Activated T-cell treated with anti-CD3 and anti-CD28 coated beads, Interleukin-2, amount 50 U/mL, for 4 hours (primary cell): ENCODE data around the gene BCKDHB. TPM values are rescaled to one million over a fixed set of nuclear protein-coding genes. Genes with fewer than 3 reads are reported as not detected.

Source experiments
- ATAC-seq, 2 donors: fragments of 200-7000 bp; cut with Tn5 transposase; one replicate each; pipeline ENCODE4 v1.10.0; 2021
- DNase-seq: peaks from one replicate; pipeline ENCODE4 v3.0.0-alpha.2; 2020
- H3K27me3 Mint-ChIP-seq: one replicate; pipeline ENCODE4 v1.8.0; 2021; ENCODE audit warnings: low read depth, mixed read lengths
- H3K36me3 Mint-ChIP-seq: one replicate; pipeline ENCODE4 v1.8.0; 2022; ENCODE audit warnings: mixed read lengths; ENCODE audit not compliant: insufficient read depth
- H3K4me1 Mint-ChIP-seq: one replicate; pipeline ENCODE4 v1.8.0; 2021; ENCODE audit warnings: low read depth, mixed read lengths
- H3K4me3 Mint-ChIP-seq: one replicate; pipeline ENCODE4 v1.8.0; 2021; ENCODE audit warnings: mild to moderate bottlenecking, moderate library complexity, mixed read lengths
- H3K9me3 Mint-ChIP-seq: one replicate; pipeline ENCODE4 v1.8.0; 2021; ENCODE audit warnings: mixed read lengths
- total RNA-seq, 3 donors: library from RNA; stranded (reverse); gene quantifications; one replicate each; pipeline ENCODE4 v1.2.1, GENCODE V29; 2021

Gene BCKDHB
- total RNA-seq, 3 donors from 2014 or later: 7.0 to 9.3 (median 8.0) TPM

- Mint-ChIP-seq H3K27me3 (no peaks in the 10 kb centered on the region), H3K4me1 (no peaks in the 10 kb centered on the region), H3K9me3 (no peaks in the 10 kb centered on the region), H3K36me3 (peaks cover 25% of the 10 kb centered on the region), H3K4me3 (no peak overlapping the region)
- ATAC-seq (no peak), DNase-seq (peak; percentile 8)
Observed at GRCh38 chr6:80133020-80133419, 26.5 kb downstream of the BCKDHB start.

GRCh38 chr6:80134065-80134464 is 27.6 kb downstream of the BCKDHB start:
- Mint-ChIP-seq H3K9me3 (no peaks in the 10 kb centered on the region), H3K27me3 (no peaks in the 10 kb centered on the region), H3K36me3 (peaks cover 19% of the 10 kb centered on the region), H3K4me3 (no peak overlapping the region), H3K4me1 (no peaks in the 10 kb centered on the region)
- ATAC-seq (no peak), DNase-seq (no peak)

GRCh38 chr6:80142586-80142985 is 36.1 kb downstream of the BCKDHB start:
- Mint-ChIP-seq H3K36me3 (peaks cover 23% of the 10 kb centered on the region), H3K27me3 (no peaks in the 10 kb centered on the region), H3K9me3 (no peaks in the 10 kb centered on the region), H3K4me3 (no peak overlapping the region), H3K4me1 (no peaks in the 10 kb centered on the region)
- ATAC-seq (no peak), DNase-seq (no peak)

GRCh38 chr6:80143419-80143937 is 37.0 kb downstream of the BCKDHB start:
- Mint-ChIP-seq H3K4me3 (no peak overlapping the region), H3K4me1 (no peaks in the 10 kb centered on the region), H3K27me3 (no peaks in the 10 kb centered on the region), H3K9me3 (no peaks in the 10 kb centered on the region), H3K36me3 (peaks cover 29% of the 10 kb centered on the region)
- DNase-seq: no peak
- no peak for ATAC-seq

GRCh38 chr6:80144753-80145315 is 38.4 kb downstream of the BCKDHB start:
- H3K27me3 Mint-ChIP-seq: no peaks in the 10 kb centered on the region
- peaks cover 29% of the 10 kb centered on the region for H3K36me3 Mint-ChIP-seq
- no peak for ATAC-seq

GRCh38 chr6:80145509-80145908 is 39.0 kb downstream of the BCKDHB start:
- DNase-seq (no peak), ATAC-seq (no peak)
- Mint-ChIP-seq H3K36me3 (peaks cover 31% of the 10 kb centered on the region), H3K4me3 (no peak overlapping the region), H3K9me3 (no peaks in the 10 kb centered on the region), H3K27me3 (no peaks in the 10 kb centered on the region), H3K4me1 (no peaks in the 10 kb centered on the region)

More at GRCh38 chr6:80144753-80145315, 38.4 kb downstream of the BCKDHB start:
- DNase-seq: no peak
- H3K9me3 Mint-ChIP-seq: no peaks in the 10 kb centered on the region
- no peak overlapping the region for H3K4me3 Mint-ChIP-seq
- H3K4me1 Mint-ChIP-seq: no peaks in the 10 kb centered on the region

GRCh38 chr6:80145921-80146320 is 39.5 kb downstream of the BCKDHB start:
- no peak for DNase-seq
- no peak for ATAC-seq
- peaks cover 26% of the 10 kb centered on the region for H3K36me3 Mint-ChIP-seq
- H3K27me3 Mint-ChIP-seq: no peaks in the 10 kb centered on the region
- no peaks in the 10 kb centered on the region for H3K9me3 Mint-ChIP-seq
- H3K4me3 Mint-ChIP-seq: no peak overlapping the region
- H3K4me1 Mint-ChIP-seq: no peaks in the 10 kb centered on the region

- H3K4me3 Mint-ChIP-seq: no peak overlapping the region
- peaks cover 26% of the 10 kb centered on the region for H3K36me3 Mint-ChIP-seq
- ATAC-seq (no peak), DNase-seq (no peak)
- no peaks in the 10 kb centered on the region for H3K4me1 Mint-ChIP-seq
- H3K27me3 Mint-ChIP-seq: no peaks in the 10 kb centered on the region
- H3K9me3 Mint-ChIP-seq: no peaks in the 10 kb centered on the region
Observed at GRCh38 chr6:80148220-80148619, 41.7 kb downstream of the BCKDHB start.

GRCh38 chr6:80151635-80152034 is 45.2 kb downstream of the BCKDHB start:
- H3K36me3 Mint-ChIP-seq: peaks cover 20% of the 10 kb centered on the region
- DNase-seq: no peak
- H3K9me3 Mint-ChIP-seq: no peaks in the 10 kb centered on the region
- no peak for ATAC-seq
- H3K27me3 Mint-ChIP-seq: no peaks in the 10 kb centered on the region
- no peak overlapping the region for H3K4me3 Mint-ChIP-seq
- H3K4me1 Mint-ChIP-seq: no peaks in the 10 kb centered on the region

GRCh38 chr6:80154160-80154559 is 47.7 kb downstream of the BCKDHB start:
- Mint-ChIP-seq H3K9me3 (no peaks in the 10 kb centered on the region), H3K27me3 (no peaks in the 10 kb centered on the region)

GRCh38 chr6:80156221-80156620 is 49.8 kb downstream of the BCKDHB start:
- H3K9me3 Mint-ChIP-seq: no peaks in the 10 kb centered on the region
- no peak for ATAC-seq
- no peak overlapping the region for H3K4me3 Mint-ChIP-seq
- H3K36me3 Mint-ChIP-seq: peaks cover 11% of the 10 kb centered on the region
- no peaks in the 10 kb centered on the region for H3K27me3 Mint-ChIP-seq
- no peak for DNase-seq
- H3K4me1 Mint-ChIP-seq: no peaks in the 10 kb centered on the region

More at GRCh38 chr6:80154160-80154559, 47.7 kb downstream of the BCKDHB start:
- ATAC-seq: no peak
- no peak for DNase-seq
- Mint-ChIP-seq H3K4me1 (no peaks in the 10 kb centered on the region), H3K4me3 (no peak overlapping the region), H3K36me3 (peaks cover 10% of the 10 kb centered on the region)

GRCh38 chr6:80158478-80158989 is 52.1 kb downstream of the BCKDHB start:
- Mint-ChIP-seq H3K27me3 (no peaks in the 10 kb centered on the region), H3K9me3 (no peaks in the 10 kb centered on the region), H3K36me3 (peaks cover 9% of the 10 kb centered on the region), H3K4me1 (no peaks in the 10 kb centered on the region), H3K4me3 (no peak overlapping the region)
- DNase-seq (no peak), ATAC-seq (no peak)

GRCh38 chr6:80161434-80161833 is 55.0 kb downstream of the BCKDHB start:
- no peak for ATAC-seq
- Mint-ChIP-seq H3K4me1 (peaks cover 15% of the 10 kb centered on the region), H3K36me3 (peaks cover 3% of the 10 kb centered on the region), H3K27me3 (no peaks in the 10 kb centered on the region), H3K4me3 (no peak overlapping the region), H3K9me3 (no peaks in the 10 kb centered on the region)
- DNase-seq: no peak

GRCh38 chr6:80163754-80164187 is 57.3 kb downstream of the BCKDHB start:
- DNase-seq: no peak
- peaks cover 8% of the 10 kb centered on the region for H3K36me3 Mint-ChIP-seq

GRCh38 chr6:80165143-80165542 is 58.7 kb downstream of the BCKDHB start:
- H3K27me3 Mint-ChIP-seq: no peaks in the 10 kb centered on the region
- H3K4me3 Mint-ChIP-seq: peak overlapping the region; percentile 28
- DNase-seq (no peak), ATAC-seq (peak; percentile 89 to 91)
- H3K36me3 Mint-ChIP-seq: peaks cover 5% of the 10 kb centered on the region
- H3K4me1 Mint-ChIP-seq: peaks cover 15% of the 10 kb centered on the region
- no peaks in the 10 kb centered on the region for H3K9me3 Mint-ChIP-seq

More at GRCh38 chr6:80163754-80164187, 57.3 kb downstream of the BCKDHB start:
- Mint-ChIP-seq H3K9me3 (no peaks in the 10 kb centered on the region), H3K4me1 (peaks cover 15% of the 10 kb centered on the region), H3K27me3 (no peaks in the 10 kb centered on the region), H3K4me3 (no peak overlapping the region)
- ATAC-seq: peak; percentile 61 to 74
